Measurements from ENCODE around the gene WBP4. TPM values are rescaled to one million over a fixed set of nuclear protein-coding genes. Genes with fewer than 3 reads are reported as not detected.

WBP4 gene
- total RNA-seq, 1 experiment from 2014 or later, result 7.2 TPM

DNA sequence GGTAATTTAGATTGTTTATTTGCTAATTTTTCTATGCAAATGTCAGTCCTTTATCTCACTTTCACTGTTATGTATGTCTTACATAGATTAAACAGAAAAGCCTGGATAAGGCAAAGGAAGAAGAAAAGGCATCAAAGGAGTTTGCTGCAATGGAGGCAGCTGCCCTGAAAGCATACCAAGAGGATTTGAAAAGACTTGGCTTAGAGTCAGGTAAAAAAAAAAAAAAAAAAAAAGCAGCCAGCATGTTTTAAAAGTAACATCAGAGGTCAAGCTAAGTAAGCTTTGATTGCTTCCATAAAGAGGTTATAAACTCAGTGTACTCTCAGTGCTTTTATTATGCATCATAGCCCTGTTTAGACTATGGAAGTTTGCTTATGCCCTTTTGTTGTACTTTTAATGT lies 3.8 kb downstream of the WBP4 start:
- Histone ChIP-seq H3K23ac (ENCODE audit: insufficient read length, low read depth, low read length) (no peak overlapping the region), H3K4me2 (ENCODE audit: insufficient read depth, insufficient read length, low read length) (no peak overlapping the region), H4K20me1 (ENCODE audit: control insufficient read depth, insufficient read depth, insufficient read length) (no peaks in the 10 kb centered on the region), H4K91ac (ENCODE audit: insufficient read length, low read depth, low read length) (no peak overlapping the region), H2AK5ac (ENCODE audit: insufficient read length, low read length) (no peak overlapping the region), H3K4me1 (ENCODE audit: insufficient read depth, low read length) (no peaks in the 10 kb centered on the region), H3K9me3 (ENCODE audit: control insufficient read depth, low read depth, low read length) (no peaks in the 10 kb centered on the region), H2BK5ac (ENCODE audit: insufficient read length, low read length) (no peak overlapping the region), H4K8ac (replicated peaks; ENCODE audit: insufficient read length, low read depth, low read length) (no peak overlapping the region), H2BK120ac (ENCODE audit: low read depth, low read length, poor library complexity, severe bottlenecking) (no peak overlapping the region), H3K4ac (ENCODE audit: low read depth, low read length) (no peak overlapping the region), H3K56ac (ENCODE audit: insufficient read length, low read depth, low read length) (no peak overlapping the region), H2BK20ac (ENCODE audit: low read depth, low read length, poor library complexity, severe bottlenecking) (no peak overlapping the region), H2AFZ (ENCODE audit: low read length) (no peak overlapping the region), H3K27me3 (ENCODE audit: insufficient read depth, low read length) (no peaks in the 10 kb centered on the region), H2BK12ac (ENCODE audit: insufficient read length, low read depth, low read length) (no peak overlapping the region), H4K5ac (ENCODE audit: insufficient read length, low read depth, low read length) (no peak overlapping the region), H3K18ac (ENCODE audit: insufficient read length, low read depth, low read length) (no peak overlapping the region), H3K27ac (ENCODE audit: insufficient read length, low read depth, low read length) (no peak overlapping the region), H2BK15ac (ENCODE audit: low read depth, low read length) (no peak overlapping the region), H3T11ph (ENCODE audit: low read length) (no peak overlapping the region), H3K23me2 (ENCODE audit: insufficient read length, low read depth, low read length, poor library complexity, severe bottlenecking) (no peaks in the 10 kb centered on the region), H3K14ac (ENCODE audit: insufficient read depth, low read length) (no peak overlapping the region), H3K79me2 (ENCODE audit: insufficient read depth, low read length) (no peaks in the 10 kb centered on the region), H3K9ac (ENCODE audit: extremely low read depth, insufficient read length, low read length) (no peak overlapping the region), H3K79me1 (ENCODE audit: insufficient read depth, low read depth, low read length, poor library complexity, severe bottlenecking) (no peaks in the 10 kb centered on the region)
- Mint-ChIP-seq H3K9me3 (no peaks in the 10 kb centered on the region), H3K36me3 (ENCODE audit: insufficient read depth in 1 of 3, low read depth in 3 of 3) (peaks cover 15 to 53% (median 50%) of the 10 kb centered on the region in 3 experiments; a peak in 6 of 7 replicates), H3K4me3 (no peak overlapping the region), H3K4me1 (peaks cover 11 to 13% of the 10 kb centered on the region in 2 experiments), H3K27ac (no peak overlapping the region), H3K27me3 (ENCODE audit: low read depth) (peaks cover 7% of the 10 kb centered on the region)
- TF ChIP-seq, protein P1, sequence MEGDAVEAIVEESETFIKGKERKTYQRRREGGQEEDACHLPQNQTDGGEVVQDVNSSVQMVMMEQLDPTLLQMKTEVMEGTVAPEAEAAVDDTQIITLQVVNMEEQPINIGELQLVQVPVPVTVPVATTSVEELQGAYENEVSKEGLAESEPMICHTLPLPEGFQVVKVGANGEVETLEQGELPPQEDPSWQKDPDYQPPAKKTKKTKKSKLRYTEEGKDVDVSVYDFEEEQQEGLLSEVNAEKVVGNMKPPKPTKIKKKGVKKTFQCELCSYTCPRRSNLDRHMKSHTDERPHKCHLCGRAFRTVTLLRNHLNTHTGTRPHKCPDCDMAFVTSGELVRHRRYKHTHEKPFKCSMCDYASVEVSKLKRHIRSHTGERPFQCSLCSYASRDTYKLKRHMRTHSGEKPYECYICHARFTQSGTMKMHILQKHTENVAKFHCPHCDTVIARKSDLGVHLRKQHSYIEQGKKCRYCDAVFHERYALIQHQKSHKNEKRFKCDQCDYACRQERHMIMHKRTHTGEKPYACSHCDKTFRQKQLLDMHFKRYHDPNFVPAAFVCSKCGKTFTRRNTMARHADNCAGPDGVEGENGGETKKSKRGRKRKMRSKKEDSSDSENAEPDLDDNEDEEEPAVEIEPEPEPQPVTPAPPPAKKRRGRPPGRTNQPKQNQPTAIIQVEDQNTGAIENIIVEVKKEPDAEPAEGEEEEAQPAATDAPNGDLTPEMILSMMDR (conservative IDR thresholded peaks at IDR 0.05), result no peak
- DNase-seq, result no peak
